Loucy (cell line): Measurements from ENCODE around the gene TRERF1.

Experiments
- CTCF ChIP-seq: fragments of 200-600 bp; sonication (generic); conservative IDR thresholded peaks from 2 replicates; pipeline ENCODE4 v1.5.1; 2014; ENCODE audit warnings: mild to moderate bottlenecking, antibody characterized with exemption, low read length
- EZH2phosphoT487 ChIP-seq: fragments of 200-600 bp; IDR thresholded peaks from 2 replicates; pipeline ENCODE4 v1.6.1; 2018; ENCODE audit warnings: antibody characterized with exemption, mild to moderate bottlenecking, moderate library complexity, borderline replicate concordance

GRCh38 chr6:42366011-42366705, 85.6 kb downstream of the TRERF1 start:
- TF ChIP-seq CTCF (no peak), EZH2phosphoT487 (no peak)
